ENCODE data around the gene POU2AF2. TPM values are rescaled to one million over a fixed set of nuclear protein-coding genes. Genes with fewer than 3 reads are reported as not detected.
"Not testable (repeated sequence)": the region's sequence is repeated elsewhere in the genome, so short reads cannot be mapped to it uniquely, and the experiment has no call there.

The POU2AF2 gene
- total RNA-seq, result not detected

- ChIA-PET CTCF (no interaction called here), POLR2A (no interaction called here)
Measured at GRCh38 chr11:111245425-111245824, at the start of gene POU2AF2. Gene POU2AF2, plus strand, starts transcription at chr11:111245725. Its CDS starts 129 bp downstream, at chr11:111245854.

GRCh38 chr11:111200010-111200534 is 45.5 kb upstream of the POU2AF2 start:
- POLR2A ChIA-PET, result no interaction called here

GRCh38 chr11:111204211-111204610 is 41.3 kb upstream of the POU2AF2 start:
- ChIA-PET POLR2A (no interaction called here), CTCF (no interaction called here)

More at GRCh38 chr11:111200010-111200534, 45.5 kb upstream of the POU2AF2 start:
- CTCF ChIA-PET, result no interaction called here

GRCh38 chr11:111205632-111206385 is 39.7 kb upstream of the POU2AF2 start:
- ChIA-PET CTCF (no interaction called here), POLR2A (no interaction called here)

GRCh38 chr11:111206472-111206871 is 39.1 kb upstream of the POU2AF2 start:
- ChIA-PET POLR2A (no interaction called here), CTCF (no interaction called here)

GRCh38 chr11:111207213-111207612 is 38.3 kb upstream of the POU2AF2 start:
- ChIA-PET CTCF (no interaction called here), POLR2A (no interaction called here)

- ChIA-PET CTCF (no interaction called here), POLR2A (no interaction called here)
Measured at GRCh38 chr11:111209543-111210355, 35.8 kb upstream of the POU2AF2 start.

GRCh38 chr11:111213256-111213655 is 32.3 kb upstream of the POU2AF2 start:
- CTCF ChIA-PET, result no interaction called here
- POLR2A ChIA-PET, result no interaction called here

GRCh38 chr11:111220721-111221120 is 24.8 kb upstream of the POU2AF2 start:
- CTCF ChIA-PET, result interaction anchor here (1.4 kb wide), 1 partner anchor 9 kb away, joined by 3 read pairs; no protein-coding TSS in a partner anchor
- POLR2A ChIA-PET, result no interaction called here

- POLR2A ChIA-PET, result no interaction called here
- CTCF ChIA-PET, result interaction anchor here (1.4 kb wide), 1 partner anchor 8 kb away, joined by 3 read pairs; no protein-coding TSS in a partner anchor
Measured at GRCh38 chr11:111221208-111221607, 24.3 kb upstream of the POU2AF2 start.

- POLR2A ChIA-PET, result not testable (repeated sequence)
- CTCF ChIA-PET, result interaction anchor here (1.4 kb wide), 1 partner anchor 8 kb away, joined by 3 read pairs; no protein-coding TSS in a partner anchor
Measured at GRCh38 chr11:111221936-111222335, 23.6 kb upstream of the POU2AF2 start.

GRCh38 chr11:111222821-111223455 is 22.6 kb upstream of the POU2AF2 start:
- POLR2A ChIA-PET, CTCF ChIA-PET: not testable (repeated sequence)

- ChIA-PET CTCF (no interaction called here), POLR2A (no interaction called here)
Measured at GRCh38 chr11:111225881-111226280, 19.6 kb upstream of the POU2AF2 start.

- CTCF ChIA-PET, result interaction anchor here (1.1 kb wide), 1 partner anchor 8 kb away, joined by 3 read pairs; no protein-coding TSS in a partner anchor
- POLR2A ChIA-PET, result no interaction called here
Measured at GRCh38 chr11:111229604-111230003, 15.9 kb upstream of the POU2AF2 start.

GRCh38 chr11:111230122-111230465 is 15.4 kb upstream of the POU2AF2 start:
- POLR2A ChIA-PET, result no interaction called here
- CTCF ChIA-PET, result interaction anchor here (1.0 to 1.1 kb wide), 2 partner anchors 9 to 783 kb away, joined by 3 read pairs; no protein-coding TSS in a partner anchor

- ChIA-PET CTCF (no interaction called here), POLR2A (no interaction called here)
Measured at GRCh38 chr11:111231836-111232235, 13.7 kb upstream of the POU2AF2 start.

- CTCF ChIA-PET, result no interaction called here
Measured at GRCh38 chr11:111236383-111236782, 9.1 kb upstream of the POU2AF2 start.

GRCh38 chr11:111237926-111238325 is 7.6 kb upstream of the POU2AF2 start:
- ChIA-PET POLR2A (no interaction called here), CTCF (no interaction called here)

More at GRCh38 chr11:111236383-111236782, 9.1 kb upstream of the POU2AF2 start:
- POLR2A ChIA-PET, result no interaction called here

- ChIA-PET POLR2A (no interaction called here), CTCF (no interaction called here)
Measured at GRCh38 chr11:111246956-111247355, 1.4 kb downstream of the POU2AF2 start.

GRCh38 chr11:111250936-111251335 is 5.4 kb downstream of the POU2AF2 start:
- ChIA-PET CTCF (no interaction called here), POLR2A (no interaction called here)
